GM12875 (cell line): ENCODE data around the gene C19orf25.

Experiments
- H3K4me3 ChIP-seq: one replicate; pipeline ENCODE4 v1.5.1; 2011; ENCODE audit warnings: low read depth, low read length, control low read depth
- TF ChIP-seq, protein P1 (sequence below): IDR thresholded peaks from 2 replicates; pipeline ENCODE4 v1.5.1; 2011; ENCODE audit warnings: low read depth, mild to moderate bottlenecking, control low read depth, inconsistent platforms, low read length, moderate library complexity, borderline replicate concordance; ENCODE audit not compliant: insufficient read depth

The C19orf25 gene

DNA sequence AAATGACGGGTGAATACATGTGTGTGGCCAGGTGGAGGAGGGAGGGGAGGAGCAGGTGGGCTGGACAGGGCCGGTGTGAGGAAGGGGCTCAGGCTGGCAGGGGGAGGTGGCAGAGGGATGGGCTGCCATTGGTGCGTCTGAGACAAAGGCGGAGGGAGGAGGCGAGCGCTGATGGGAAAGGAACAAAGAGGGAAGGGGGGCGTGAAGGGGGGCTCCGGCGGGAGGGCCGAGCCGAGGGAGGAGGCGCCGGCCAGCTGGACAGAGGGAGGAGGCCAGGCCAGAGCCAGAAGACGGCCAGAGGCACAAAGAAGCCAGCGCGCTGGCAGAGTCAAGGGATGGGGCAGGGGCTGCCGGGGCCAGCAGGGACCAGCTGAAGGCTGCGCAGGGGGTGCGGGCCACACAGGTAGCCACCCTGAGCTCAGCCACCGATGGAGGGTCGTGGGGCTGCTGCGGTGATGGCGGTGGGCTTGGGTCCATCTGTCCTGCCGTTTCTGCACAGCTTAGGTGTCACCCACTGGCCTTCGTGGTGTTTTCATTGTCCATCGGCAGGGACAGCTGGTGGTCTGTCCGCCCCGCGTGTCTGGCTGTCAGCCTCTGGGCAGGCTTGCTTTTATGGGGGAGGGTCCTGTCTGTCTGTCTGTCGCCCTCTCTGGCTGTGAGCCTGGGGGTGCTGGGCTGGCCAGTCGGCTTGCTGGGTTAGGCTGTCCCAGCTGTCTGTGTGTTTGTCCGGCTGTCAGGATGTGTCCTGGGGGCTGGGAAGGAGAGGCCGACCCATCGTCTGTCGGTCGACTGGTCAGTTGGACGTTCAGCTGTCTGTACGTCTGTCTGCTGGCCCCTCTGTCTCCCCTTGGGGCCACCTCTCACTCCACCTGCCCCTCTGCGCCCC lies 26.9 kb downstream of the C19orf25 start:
- TF ChIP-seq, protein P1, sequence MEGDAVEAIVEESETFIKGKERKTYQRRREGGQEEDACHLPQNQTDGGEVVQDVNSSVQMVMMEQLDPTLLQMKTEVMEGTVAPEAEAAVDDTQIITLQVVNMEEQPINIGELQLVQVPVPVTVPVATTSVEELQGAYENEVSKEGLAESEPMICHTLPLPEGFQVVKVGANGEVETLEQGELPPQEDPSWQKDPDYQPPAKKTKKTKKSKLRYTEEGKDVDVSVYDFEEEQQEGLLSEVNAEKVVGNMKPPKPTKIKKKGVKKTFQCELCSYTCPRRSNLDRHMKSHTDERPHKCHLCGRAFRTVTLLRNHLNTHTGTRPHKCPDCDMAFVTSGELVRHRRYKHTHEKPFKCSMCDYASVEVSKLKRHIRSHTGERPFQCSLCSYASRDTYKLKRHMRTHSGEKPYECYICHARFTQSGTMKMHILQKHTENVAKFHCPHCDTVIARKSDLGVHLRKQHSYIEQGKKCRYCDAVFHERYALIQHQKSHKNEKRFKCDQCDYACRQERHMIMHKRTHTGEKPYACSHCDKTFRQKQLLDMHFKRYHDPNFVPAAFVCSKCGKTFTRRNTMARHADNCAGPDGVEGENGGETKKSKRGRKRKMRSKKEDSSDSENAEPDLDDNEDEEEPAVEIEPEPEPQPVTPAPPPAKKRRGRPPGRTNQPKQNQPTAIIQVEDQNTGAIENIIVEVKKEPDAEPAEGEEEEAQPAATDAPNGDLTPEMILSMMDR, result no peak
- H3K4me3 ChIP-seq, result no peak overlapping the region

GRCh38 chr19:1450735-1451731 lies 28.0 kb downstream of the C19orf25 start:
- TF ChIP-seq, protein P1, result no peak
- no peak overlapping the region for H3K4me3 ChIP-seq

GRCh38 chr19:1449467-1450442 lies 29.3 kb downstream of the C19orf25 start, which contains the start of gene APC2:
Gene APC2, plus strand, starts transcription at chr19:1450121. Its CDS starts 2,881 bp downstream, at chr19:1453002.
- no peak within 1 kb of the TSS for H3K4me3 ChIP-seq
- TF ChIP-seq, protein P1, result no peak

DNA sequence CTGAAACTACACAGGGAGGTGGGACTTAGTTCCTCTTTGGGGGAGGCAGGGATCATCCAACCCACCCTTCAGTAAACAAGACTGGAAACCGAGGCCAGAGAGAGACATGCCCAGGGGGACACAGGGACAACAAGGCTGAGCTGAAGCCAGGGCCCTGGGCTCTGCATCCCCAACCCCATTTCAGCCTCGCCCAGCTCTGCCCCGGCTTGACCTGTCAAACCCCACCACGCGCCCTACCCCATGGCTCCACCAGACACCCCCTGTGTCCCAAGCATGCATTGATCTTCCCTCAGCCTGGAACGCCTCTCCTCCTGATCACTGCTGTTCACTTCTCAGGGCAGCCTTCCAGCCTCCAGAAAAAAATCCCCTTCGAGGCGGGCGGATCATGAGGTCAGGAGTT lies 31.1 kb downstream of the C19orf25 start:
- TF ChIP-seq, protein P1, result no peak
- no peak overlapping the region for H3K4me3 ChIP-seq

DNA sequence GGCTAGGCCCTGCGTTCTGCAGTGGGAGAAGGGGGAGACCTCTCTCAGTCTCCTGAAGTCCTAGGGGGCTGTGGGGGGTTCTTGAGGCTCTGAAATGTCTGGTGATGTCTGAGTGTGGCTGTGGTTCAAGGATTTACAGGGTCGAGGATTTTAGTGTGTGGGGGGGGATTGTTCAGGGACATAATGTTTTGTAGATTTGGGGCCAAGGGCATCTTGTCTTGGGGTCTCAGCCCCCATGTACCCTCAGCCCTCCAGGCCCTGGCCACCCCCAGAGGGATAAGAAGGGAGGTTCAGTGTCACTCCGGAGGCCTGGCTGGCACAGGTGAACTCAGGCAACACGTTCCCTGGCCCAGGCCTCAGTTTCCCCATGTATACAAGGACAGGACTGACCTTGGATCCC lies 31.5 kb downstream of the C19orf25 start:
- H3K4me3 ChIP-seq, result no peak overlapping the region
- TF ChIP-seq, protein P1, result no peak
